GM18526 (cell line): Measurements from ENCODE around the gene SNW1.

ENCODE experiments used
- POLR2A ChIP-seq: IDR thresholded peaks from 3 replicates; pipeline ENCODE4 v1.6.1; 2011; ENCODE audit not compliant: insufficient read length; ENCODE audit errors: extremely low read depth

SNW1 gene

GRCh38 chr14:77752799-77753516 is 8.0 kb downstream of the SNW1 start:
- TF ChIP-seq POLR2A, result no peak

- no peak for TF ChIP-seq POLR2A
Observed at GRCh38 chr14:77752266-77752665, 8.7 kb downstream of the SNW1 start.

GRCh38 chr14:77746064-77746702 is 14.8 kb downstream of the SNW1 start:
- no peak for TF ChIP-seq POLR2A

- no peak for TF ChIP-seq POLR2A
Observed at GRCh38 chr14:77741438-77741837, 19.5 kb downstream of the SNW1 start.

GRCh38 chr14:77738559-77739250 is 22.3 kb downstream of the SNW1 start:
- TF ChIP-seq POLR2A, result no peak

- no peak for TF ChIP-seq POLR2A
Observed at GRCh38 chr14:77730976-77731497, 29.9 kb downstream of the SNW1 start.

GRCh38 chr14:77722301-77722700 is 38.7 kb downstream of the SNW1 start:
- TF ChIP-seq POLR2A, result no peak

GRCh38 chr14:77721437-77721836 is 39.5 kb downstream of the SNW1 start:
- TF ChIP-seq POLR2A, result no peak

GRCh38 chr14:77717608-77718305 is 43.2 kb downstream of the SNW1 start:
- TF ChIP-seq POLR2A, result no peak

GRCh38 chr14:77714926-77715325 is 46.0 kb downstream of the SNW1 start:
- no peak for TF ChIP-seq POLR2A

- TF ChIP-seq POLR2A, result no peak
Observed at GRCh38 chr14:77710364-77710763, 50.6 kb downstream of the SNW1 start.

GRCh38 chr14:77709412-77709811 is 51.5 kb downstream of the SNW1 start:
- TF ChIP-seq POLR2A, result no peak

GRCh38 chr14:77708749-77709148 is 52.2 kb downstream of the SNW1 start:
- no peak for TF ChIP-seq POLR2A

- no peak for TF ChIP-seq POLR2A
Observed at GRCh38 chr14:77707724-77708408, 53.1 kb downstream of the SNW1 start, which contains the start of the genes ALKBH1 and SLIRP. ALKBH1 (minus strand) TSS chr14:77708023; CDS start chr14:77708004, 19 bp downstream. SLIRP (plus strand) TSS chr14:77708103; CDS start chr14:77708112, 9 bp downstream.

GRCh38 chr14:77707355-77707723 is 53.6 kb downstream of the SNW1 start:
- no peak for TF ChIP-seq POLR2A

GRCh38 chr14:77691259-77691658 is 69.7 kb downstream of the SNW1 start:
- no peak for TF ChIP-seq POLR2A
